HG03460 (cell line): ENCODE data around the gene GLT6D1.

Experiments
- ATAC-seq: cut with Tn5 transposase; IDR thresholded peaks from one replicate; pipeline ENCODE4 v1.9.1; 2021; ENCODE audit not compliant: unreplicated experiment

Gene GLT6D1

GRCh38 chr9:135587658-135588057, 51.7 kb downstream of the GLT6D1 start:
- ATAC-seq = no peak

GRCh38 chr9:135586601-135587109, 52.7 kb downstream of the GLT6D1 start:
- ATAC-seq = no peak

GRCh38 chr9:135584934-135585333, 54.4 kb downstream of the GLT6D1 start:
- ATAC-seq = no peak

DNA sequence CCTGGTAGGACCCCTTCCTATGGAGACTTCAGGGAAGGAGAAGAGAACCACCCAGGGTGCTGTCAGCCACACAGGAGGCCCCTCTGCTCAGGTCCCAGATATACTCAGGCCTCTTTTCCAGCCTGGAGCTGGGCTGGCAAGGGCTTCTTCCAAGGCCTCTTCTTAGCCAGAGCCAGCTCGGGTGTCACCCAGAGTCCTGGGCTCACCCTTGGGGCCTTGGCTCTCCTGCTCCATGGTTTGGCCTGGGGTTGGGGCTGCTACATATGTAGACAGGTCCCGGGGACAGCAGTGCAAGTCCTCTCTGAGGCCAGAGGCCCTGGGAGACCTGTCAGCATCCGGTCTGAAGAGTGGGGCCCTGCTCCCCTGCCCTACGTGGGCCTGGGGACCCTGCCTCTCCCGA, 55.0 kb downstream of the GLT6D1 start:
- ATAC-seq = no peak

DNA sequence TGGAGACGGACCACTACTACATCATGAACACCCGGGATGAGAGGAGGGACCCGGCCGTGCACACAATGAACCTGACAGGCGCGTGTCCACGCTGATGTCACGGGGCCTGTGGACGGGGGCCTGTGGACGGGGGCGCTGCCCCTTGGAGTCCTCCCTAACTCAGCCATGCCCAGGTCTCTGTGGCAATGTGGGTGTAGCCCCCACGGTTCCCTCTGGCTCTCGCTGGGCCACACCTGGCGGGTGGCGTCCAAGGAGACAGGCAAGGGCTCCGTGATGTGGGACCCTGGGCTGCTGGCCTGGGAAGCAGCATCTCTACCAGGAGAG, 55.7 kb downstream of the GLT6D1 start:
- no peak for ATAC-seq

- no peak for ATAC-seq
Observed at GRCh38 chr9:135582966-135583687, 56.2 kb downstream of the GLT6D1 start.

GRCh38 chr9:135582541-135582940, 56.8 kb downstream of the GLT6D1 start:
- no peak for ATAC-seq

DNA sequence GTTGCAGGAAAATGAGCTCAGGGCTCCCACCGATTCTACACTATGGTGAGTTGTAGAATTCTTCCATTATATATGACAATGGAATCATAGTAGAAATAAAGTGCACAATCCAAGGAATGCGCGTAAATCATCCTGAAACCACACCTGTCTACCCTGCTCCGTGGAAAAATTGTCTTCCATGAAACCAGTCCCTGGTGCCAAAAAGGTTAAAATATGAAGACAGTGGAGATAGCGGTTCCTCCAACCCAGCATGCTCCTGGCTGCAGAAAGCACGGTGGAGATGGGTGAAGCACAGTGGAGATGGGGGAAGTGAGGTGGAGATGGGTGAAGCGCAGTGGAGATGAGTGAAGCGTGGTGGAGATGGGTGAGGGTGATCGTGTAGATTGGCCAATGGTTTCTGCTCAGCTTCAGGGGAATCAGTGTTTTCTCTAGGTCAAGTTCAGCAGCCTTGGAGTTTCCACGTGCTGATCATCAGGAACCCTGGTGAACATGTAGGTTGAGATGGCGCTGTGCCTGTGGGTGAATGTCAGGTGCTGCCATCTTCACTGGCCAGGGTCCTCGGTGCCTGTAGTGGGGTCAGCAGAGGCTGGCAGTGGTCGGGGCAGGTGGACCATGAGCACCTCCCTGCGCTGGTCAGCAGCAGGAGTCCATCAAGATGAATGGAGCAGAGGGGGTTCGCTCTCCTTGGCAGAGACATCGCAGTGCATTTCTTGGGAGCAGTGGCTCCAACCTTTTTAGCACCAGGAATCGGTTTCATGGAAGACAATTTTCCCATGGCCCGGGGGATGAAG, 57.5 kb downstream of the GLT6D1 start:
- ATAC-seq = no peak

- ATAC-seq = no peak
Observed at GRCh38 chr9:135580664-135581380, 58.5 kb downstream of the GLT6D1 start.

- ATAC-seq = no peak
Observed at GRCh38 chr9:135579889-135580660, 59.3 kb downstream of the GLT6D1 start.

DNA sequence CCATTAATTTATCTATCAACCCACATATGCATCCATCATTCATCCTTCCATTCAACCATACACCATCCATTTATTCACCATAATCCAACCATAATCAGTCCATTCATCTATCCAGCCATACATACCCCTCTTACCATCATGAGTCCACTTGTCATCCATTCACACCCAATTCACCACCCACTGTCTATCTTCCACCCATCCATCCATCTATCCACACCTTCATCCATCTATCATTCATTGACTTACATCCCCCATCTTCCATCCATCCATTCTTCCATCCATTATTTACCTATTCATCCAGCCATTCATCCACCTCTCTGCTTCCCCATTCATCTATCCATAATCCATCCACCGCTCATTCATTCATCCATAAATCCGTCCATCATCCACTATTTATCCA, 60.0 kb downstream of the GLT6D1 start:
- ATAC-seq = no peak

GRCh38 chr9:135577256-135577655, 62.1 kb downstream of the GLT6D1 start:
- no peak for ATAC-seq

GRCh38 chr9:135575995-135576631, 63.2 kb downstream of the GLT6D1 start:
- no peak for ATAC-seq

DNA sequence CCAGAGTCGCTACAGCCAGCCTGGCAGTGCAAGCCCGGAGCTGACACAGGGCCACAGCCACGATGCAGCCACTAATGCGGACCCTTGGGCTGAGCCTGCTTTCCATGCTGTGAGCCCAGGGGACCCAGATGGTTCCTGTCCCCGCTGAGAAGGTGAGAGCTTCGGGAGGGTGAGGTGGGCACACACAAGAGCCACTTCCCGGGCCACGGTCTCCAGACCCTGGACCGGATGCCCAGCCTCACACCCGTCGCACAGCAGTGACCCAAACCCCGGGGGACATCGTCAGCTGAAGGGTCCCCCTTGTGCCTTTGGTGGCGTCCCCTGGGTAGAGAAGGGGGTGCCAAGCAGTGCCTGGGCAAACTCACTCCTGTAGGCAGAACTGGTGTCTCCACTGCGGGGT, 64.4 kb downstream of the GLT6D1 start:
- ATAC-seq = no peak

GRCh38 chr9:135574331-135574730, 65.0 kb downstream of the GLT6D1 start:
- ATAC-seq = no peak
